HCT116 (cell line): Measurements from ENCODE around the gene RNF166. TPM values are rescaled to one million over a fixed set of nuclear protein-coding genes. Genes with fewer than 3 reads are reported as not detected.

ENCODE experiments used
- ATAC-seq: fragments of 200-7000 bp; cut with Tn5 transposase; 2 replicates; pipeline ENCODE4 v1.9.1; 2020; ENCODE audit warnings: mild to moderate bottlenecking, moderate library complexity
- BruUV-seq: library from RNA; stranded (reverse); fragments of 400-500 nt; replicated peaks from 2 replicates; lab custom pipeline; 2021; lab: Mats Ljungman, UMichigan
- CTCF ChIA-PET: fragments of 300-600 bp; sonication (Branson Sonifier 250); formaldehyde crosslinking; loops from one replicate; lab custom pipeline; 2021; ENCODE audit warnings: antibody characterized with exemption; lab: Charles Lee
- POLR2A ChIA-PET: fragments of 300-600, 350-600 bp; sonication (Branson Sonifier 250); formaldehyde crosslinking; loops from one replicate; lab custom pipeline; 2021; ENCODE audit warnings: antibody characterized with exemption; lab: Charles Lee
- RAD21 ChIA-PET, 2 experiments: fragments of 300-600 bp; sonication (Branson Sonifier 250); formaldehyde crosslinking; loops; one replicate each; lab custom pipeline; 2023; ENCODE audit warnings: low total read pairs in 2 of 2; ENCODE audit not compliant: uncharacterized antibody in 2 of 2, unreplicated experiment in 2 of 2, low non-redundant PET in 1 of 2; lab: Charles Lee
- DNase-seq: peaks from one replicate; pipeline ENCODE4 v3.0.0-alpha.2; 2010; ENCODE audit warnings: low read depth, low spot score
- H2AFZ ChIP-seq: fragments of 200-600 bp; shearing (Covaris generic), sonication (generic); 2 replicates; pipeline ENCODE4 v1.6.1; 2017; ENCODE audit warnings: low read depth, mixed run types, mixed read lengths, antibody characterized with exemption, low read length; ENCODE audit not compliant: poor library complexity, severe bottlenecking
- H3K27ac ChIP-seq: 2 replicates; pipeline ENCODE4 v1.5.1; 2012; ENCODE audit warnings: low read depth, low read length
- H3K27me3 ChIP-seq: fragments of 200-600 bp; sonication (generic); 2 replicates; pipeline ENCODE4 v1.6.1; 2016; ENCODE audit warnings: mixed run types, low read length, mixed read lengths; ENCODE audit not compliant: insufficient read depth
- H3K36me3 ChIP-seq, 2 experiments: fragments of 200-500 bp in 1 of 2; fragments of 200-600 bp in 1 of 2; sonication (Bioruptor generic) in 1 of 2; sonication (generic) in 1 of 2; 2 replicates each; pipeline versions ENCODE4 v1.5.1 to v1.6.1; 2014 to 2016; ENCODE audit warnings: low read length in 2 of 2, inconsistent platforms in 1 of 2, mixed read lengths in 1 of 2, mixed run types in 1 of 2; ENCODE audit not compliant: insufficient read depth in 2 of 2, control insufficient read depth in 1 of 2
- H3K4me1 ChIP-seq, 2 experiments: fragments of 200-600 bp in 1 of 2; sonication (generic) in 1 of 2; 2 replicates each; pipeline versions ENCODE4 v1.5.1 to v1.6.1; 2012 to 2017; ENCODE audit warnings: low read length in 2 of 2, inconsistent platforms in 1 of 2, mild to moderate bottlenecking in 1 of 2, mixed read lengths in 1 of 2, mixed run types in 1 of 2, moderate library complexity in 1 of 2; ENCODE audit not compliant: insufficient read depth in 2 of 2, control insufficient read depth in 1 of 2
- H3K4me2 ChIP-seq: fragments of 200-600 bp; sonication (generic); 2 replicates; pipeline ENCODE4 v1.6.1; 2017; ENCODE audit warnings: mixed run types, low read length, mixed read lengths
- H3K4me3 ChIP-seq, 2 experiments: fragments of 200-600 bp in 1 of 2; sonication (generic) in 1 of 2; replicated peaks in 1 of 2; 2 replicates each; pipeline ENCODE4 v1.5.1; 2011 to 2016; ENCODE audit warnings: low read length in 2 of 2, control low read depth in 1 of 2, low read depth in 1 of 2, mild to moderate bottlenecking in 1 of 2, mixed read lengths in 1 of 2, mixed run types in 1 of 2
- H3K79me2 ChIP-seq: fragments of 200-600 bp; sonication (generic); 2 replicates; pipeline ENCODE4 v1.6.1; 2017; ENCODE audit warnings: mild to moderate bottlenecking, mixed run types, low read length, moderate library complexity, mixed read lengths; ENCODE audit not compliant: insufficient read depth
- H3K9ac ChIP-seq: fragments of 200-600 bp; sonication (generic); 2 replicates; pipeline ENCODE4 v1.6.1; 2016; ENCODE audit warnings: low read length, mixed read lengths
- H3K9me2 ChIP-seq: fragments of 200-600 bp; sonication (generic), shearing (Covaris generic); 2 replicates; pipeline ENCODE4 v1.6.1; 2017; ENCODE audit warnings: mixed run types, mild to moderate bottlenecking, moderate library complexity; ENCODE audit not compliant: insufficient read depth
- H3K9me3 ChIP-seq, 2 experiments: fragments of 200-500 bp in 1 of 2; fragments of 200-600 bp in 1 of 2; sonication (Bioruptor generic) in 1 of 2; sonication (generic) in 1 of 2; 2 replicates each; pipeline ENCODE4 v1.6.1; 2014 to 2017; ENCODE audit warnings: low read length in 2 of 2, mixed read lengths in 2 of 2, inconsistent platforms in 1 of 2, low read depth in 1 of 2, mild to moderate bottlenecking in 1 of 2, mixed run types in 1 of 2, moderate library complexity in 1 of 2; ENCODE audit not compliant: control insufficient read depth in 1 of 2, insufficient read depth in 1 of 2
- H4K20me1 ChIP-seq: fragments of 200-600 bp; sonication (generic), shearing (Covaris generic); 2 replicates; pipeline ENCODE4 v1.6.1; 2017; ENCODE audit warnings: mixed run types, mild to moderate bottlenecking, moderate library complexity; ENCODE audit not compliant: insufficient read depth
- ATF3 ChIP-seq: IDR thresholded peaks from 2 replicates; pipeline ENCODE4 v1.6.1; 2012
- CTCF ChIP-seq, 3 experiments: fragments of 200-600 bp in 1 of 3; sonication (generic) in 1 of 3; IDR thresholded peaks in 2 of 3; conservative IDR thresholded peaks in 1 of 3; 2 replicates each; pipeline ENCODE4 v1.5.1; 2012 to 2017; ENCODE audit warnings: low read depth in 2 of 3, low read length in 2 of 3, antibody characterized with exemption in 1 of 3, borderline replicate concordance in 1 of 3, control low read depth in 1 of 3, mild to moderate bottlenecking in 1 of 3, mixed read lengths in 1 of 3, mixed run types in 1 of 3, moderate library complexity in 1 of 3; ENCODE audit not compliant: insufficient read depth in 1 of 3
- EGR1 ChIP-seq: IDR thresholded peaks from 2 replicates; pipeline ENCODE4 v1.6.1; 2012; ENCODE audit warnings: low read depth
- ELF1 ChIP-seq: IDR thresholded peaks from 2 replicates; pipeline ENCODE4 v1.6.1; 2012; ENCODE audit warnings: low read depth, borderline replicate concordance
- EZH2 ChIP-seq: fragments of 200-600 bp; sonication (generic); IDR thresholded peaks from 2 replicates; pipeline ENCODE4 v1.6.1; 2017; ENCODE audit warnings: antibody characterized with exemption, mixed run types
- JUND ChIP-seq: IDR thresholded peaks from 2 replicates; pipeline ENCODE4 v1.6.1; 2012
- POLR2A ChIP-seq: IDR thresholded peaks from 2 replicates; pipeline ENCODE4 v1.7.0; 2011; ENCODE audit warnings: borderline replicate concordance; ENCODE audit not compliant: insufficient read depth, insufficient read length; ENCODE audit errors: extremely low read depth
- RAD21 ChIP-seq: IDR thresholded peaks from 2 replicates; pipeline ENCODE4 v1.6.1; 2012; ENCODE audit warnings: low read depth, mild to moderate bottlenecking
- REST ChIP-seq: IDR thresholded peaks from 2 replicates; pipeline ENCODE4 v1.6.1; 2012; ENCODE audit warnings: low read depth
- SP1 ChIP-seq: IDR thresholded peaks from 2 replicates; pipeline ENCODE4 v1.6.1; 2012; ENCODE audit warnings: low read depth
- TCF7L2 ChIP-seq: IDR thresholded peaks from 2 replicates; pipeline ENCODE4 v1.7.0; 2011; ENCODE audit warnings: borderline replicate concordance, inconsistent platforms; ENCODE audit not compliant: insufficient read depth, insufficient read length; ENCODE audit errors: extremely low read depth
- intact Hi-C: fragments of 100-400 bp; cut with micrococcal nuclease; formaldehyde crosslinking; loops from 2 replicates; pipeline ENCODE4 v1.10.0; 2022
- total RNA-seq: library from RNA; stranded (reverse); gene quantifications from one replicate; pipeline ENCODE4 v1.2.1, GENCODE V29; 2021; ENCODE audit not compliant: unreplicated experiment

The RNF166 gene
- total RNA-seq, 1 experiment from 2014 or later = 39.4 TPM

- TF ChIP-seq POLR2A (no peak), ATF3 (no peak), SP1 (no peak), CTCF (IDR thresholded peaks at IDR 0.05 in 2 of 3, conservative IDR thresholded peaks at IDR 0.05 in 1 of 3; ENCODE audit: borderline replicate concordance in 1 of 3, insufficient read depth in 1 of 3, low read depth in 2 of 3, low read length in 2 of 3) (no peak), RAD21 (no peak), REST (no peak), JUND (no peak), EZH2 (no peak), EGR1 (no peak), ELF1 (no peak), TCF7L2 (no peak)
- BruUV-seq = no TSS peak
- intact Hi-C loops = no loop called here
These were observed 24.3 kb downstream of the RNF166 start for GRCh38 chr16:88681709-88682451.

More at GRCh38 chr16:88681709-88682451, 24.3 kb downstream of the RNF166 start:
- ChIA-PET CTCF (interaction anchor here (1.6 kb wide), 1 partner anchor 9 kb away, joined by 6 read pairs; no protein-coding TSS in a partner anchor), POLR2A (no interaction called here), RAD21 (no interaction called here)
- H3K4me2 ChIP-seq = no peak overlapping the region
- no peaks in the 10 kb centered on the region for H3K79me2 ChIP-seq
- DNase-seq (no peak), ATAC-seq (no peak)
- no peak overlapping the region for H2AFZ ChIP-seq
- H3K36me3 ChIP-seq = no peaks in the 10 kb centered on the region
- H4K20me1 ChIP-seq = no peaks in the 10 kb centered on the region
- no peaks in the 10 kb centered on the region for H3K9me2 ChIP-seq
- H3K9me3 ChIP-seq = no peaks in the 10 kb centered on the region
- H3K27ac ChIP-seq = no peak overlapping the region
- no peak overlapping the region for H3K4me3 ChIP-seq
- H3K27me3 ChIP-seq = no peaks in the 10 kb centered on the region
- no peak overlapping the region for H3K9ac ChIP-seq
- H3K4me1 ChIP-seq = peaks cover 13 to 32% of the 10 kb centered on the region in 2 experiments
